NCI-H2196 treated with DMSO at 0.1 percent for 48 hours (cell line): ENCODE results near the gene FOXB2.
"Not testable (repeated sequence)": the region's sequence is repeated elsewhere in the genome, so short reads cannot be mapped to it uniquely, and the experiment has no call there.

Experiments used
- DNase-seq: peaks from one replicate; lab custom pipeline; 2025; ENCODE audit not compliant: unreplicated experiment; lab: John Stamatoyannopoulos, UW

Gene FOXB2

GRCh38 chr9:77016121-77016525 is 3.3 kb upstream of the FOXB2 start:
- DNase-seq = no peak

- no peak for DNase-seq
Measured at GRCh38 chr9:77016526-77017504, 2.6 kb upstream of the FOXB2 start.

GRCh38 chr9:77017505-77017894 is 2.0 kb upstream of the FOXB2 start:
- DNase-seq = no peak

GRCh38 chr9:77018058-77018968 is 1.1 kb upstream of the FOXB2 start:
- no peak for DNase-seq

GRCh38 chr9:77018969-77019235 is 553 bp upstream of the FOXB2 start:
- no peak for DNase-seq

- DNase-seq = no peak
Measured at GRCh38 chr9:77019926-77020412, 514 bp downstream of the FOXB2 start.

- no peak for DNase-seq
Measured at GRCh38 chr9:77020413-77021290, 1.2 kb downstream of the FOXB2 start.

- DNase-seq = no peak
Measured at GRCh38 chr9:77021291-77021894, 1.9 kb downstream of the FOXB2 start.

GRCh38 chr9:77021922-77022782 is 2.7 kb downstream of the FOXB2 start:
- DNase-seq = no peak

- DNase-seq = no peak
Measured at GRCh38 chr9:77022783-77023440, 3.5 kb downstream of the FOXB2 start.

GRCh38 chr9:77023726-77024125 is 4.3 kb downstream of the FOXB2 start:
- DNase-seq = no peak

- no peak for DNase-seq
Measured at GRCh38 chr9:77024776-77025545, 5.5 kb downstream of the FOXB2 start.

- no peak for DNase-seq
Measured at GRCh38 chr9:77028478-77028877, 9.0 kb downstream of the FOXB2 start.

- DNase-seq = no peak
Measured at GRCh38 chr9:77030045-77030444, 10.6 kb downstream of the FOXB2 start.

GRCh38 chr9:77038281-77039036 is 19.0 kb downstream of the FOXB2 start:
- DNase-seq = no peak

GRCh38 chr9:77040340-77040739 is 20.9 kb downstream of the FOXB2 start:
- no peak for DNase-seq

GRCh38 chr9:77043743-77044142 is 24.3 kb downstream of the FOXB2 start:
- not testable (repeated sequence) for DNase-seq
